Right ventricle myocardium superior (tissue), 1 donor: Measurements from ENCODE around the gene RIOK3. TPM values are rescaled to one million over a fixed set of nuclear protein-coding genes. Genes with fewer than 3 reads are reported as not detected.
A peak's percentile ranks its signal among the peaks of the same experiment; 100 is the strongest.
"Not testable (repeated sequence)": the region's sequence is repeated elsewhere in the genome, so short reads cannot be mapped to it uniquely, and the experiment has no call there.

Experiments
- ATAC-seq: fragments of 200-7000 bp; cut with Tn5 transposase; one replicate; pipeline ENCODE4 v1.9.1; 2020; ENCODE audit warnings: mild to moderate bottlenecking; ENCODE audit not compliant: poor library complexity
- DNase-seq: peaks from one replicate; pipeline ENCODE4 v3.0.0-alpha.2; 2020
- intact Hi-C: fragments of 100-400 bp; cut with DNase I; formaldehyde crosslinking; loops from one replicate; pipeline ENCODE4 v1.11.2; 2022
- total RNA-seq: library from RNA; stranded (reverse); fragmentation: NEBNext Ultra II Directional; extraction: Animal tissue kit (Norgen Biotek cat#: 25700); gene quantifications from one replicate; pipeline ENCODE4 v1.2.1, GENCODE V29; 2021
- donor health status: DM: no; HTN: yes; CAD: no; lungs with severe emphysema.

RIOK3 gene
- total RNA-seq, 1 donor from 2014 or later: 51.5 TPM

DNA sequence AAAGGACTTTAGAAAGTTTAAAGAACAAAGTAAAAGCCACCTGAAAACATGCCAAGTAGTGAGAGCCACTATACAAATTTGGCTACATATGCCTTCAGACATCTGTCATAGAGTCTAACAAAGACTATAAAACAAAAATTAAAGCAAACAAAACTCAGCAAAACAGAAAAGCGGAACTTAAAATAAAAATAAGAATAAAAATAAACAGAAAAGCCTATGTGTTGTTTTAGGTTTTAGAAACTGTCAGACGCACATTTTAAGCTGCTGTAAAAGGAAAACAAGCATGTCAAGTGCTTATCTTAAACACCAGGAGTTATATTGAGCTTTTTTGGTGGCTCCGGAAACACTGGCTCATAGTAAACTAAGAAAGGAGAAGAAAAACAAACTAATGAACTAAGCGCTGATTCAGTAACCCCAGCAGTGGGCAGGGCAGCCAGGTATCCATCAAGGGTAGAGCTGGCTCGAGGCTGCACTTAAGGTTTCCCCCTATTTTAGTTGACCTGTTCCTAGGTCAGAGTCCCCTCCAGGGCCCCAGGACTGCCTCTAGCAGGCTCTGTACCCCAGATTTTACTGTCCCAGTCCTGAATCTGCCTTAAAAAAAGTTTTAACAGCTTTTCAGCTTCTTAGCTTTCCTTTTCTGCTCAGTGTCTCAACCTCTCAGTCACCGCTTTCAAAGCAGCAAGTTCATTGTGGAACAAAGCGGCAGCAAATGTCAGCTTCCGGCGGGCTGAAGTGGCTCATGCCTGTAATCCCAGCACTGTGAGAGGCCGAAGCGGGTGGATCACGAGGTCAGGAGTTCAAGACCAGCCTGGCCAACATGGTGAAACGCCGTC, 34.9 kb downstream of the RIOK3 start:
- DNase-seq: no peak
- no peak for ATAC-seq
- intact Hi-C loops: no loop called here

DNA sequence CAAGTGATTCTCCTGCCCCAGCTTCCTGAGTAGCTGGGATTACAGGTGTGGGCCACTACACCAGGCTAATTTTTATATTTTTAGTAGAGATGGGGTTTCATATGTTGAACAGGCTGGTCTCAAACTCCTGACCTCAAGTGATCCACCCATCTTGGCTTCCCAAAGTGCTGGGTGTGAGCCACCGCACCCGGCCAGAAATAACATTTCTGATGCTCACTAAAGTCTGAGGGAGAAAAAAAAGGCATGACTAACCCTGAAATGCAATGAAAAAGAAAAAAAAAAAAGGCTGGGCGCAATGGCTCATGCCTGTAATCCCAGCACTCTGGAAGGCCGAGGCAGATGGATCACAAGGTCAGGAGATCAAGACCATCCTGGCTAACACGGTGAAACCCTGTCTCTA, 36.5 kb downstream of the RIOK3 start:
- DNase-seq, intact Hi-C loops, ATAC-seq: not testable (repeated sequence)

DNA sequence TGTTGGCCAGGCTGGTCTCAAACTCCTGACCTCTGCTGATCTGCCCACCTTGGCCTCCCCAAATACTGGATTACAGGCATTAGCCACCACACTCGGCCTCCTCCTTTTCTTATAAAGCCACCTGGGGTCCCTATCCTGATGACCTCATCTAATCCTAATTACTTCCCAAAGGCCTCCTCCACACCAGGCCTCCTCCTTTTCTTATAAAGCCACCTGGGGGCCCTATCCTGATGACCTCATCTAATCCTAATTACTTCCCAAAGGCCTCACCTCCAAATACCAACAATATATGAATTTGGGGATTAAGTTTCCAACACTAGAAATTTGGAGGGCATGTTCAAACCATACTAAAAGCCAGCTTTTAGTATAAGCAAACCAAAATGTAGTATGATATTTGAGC, 40.6 kb downstream of the RIOK3 start:
- ATAC-seq (no peak), DNase-seq (no peak)
- intact Hi-C loops: no loop called here

DNA sequence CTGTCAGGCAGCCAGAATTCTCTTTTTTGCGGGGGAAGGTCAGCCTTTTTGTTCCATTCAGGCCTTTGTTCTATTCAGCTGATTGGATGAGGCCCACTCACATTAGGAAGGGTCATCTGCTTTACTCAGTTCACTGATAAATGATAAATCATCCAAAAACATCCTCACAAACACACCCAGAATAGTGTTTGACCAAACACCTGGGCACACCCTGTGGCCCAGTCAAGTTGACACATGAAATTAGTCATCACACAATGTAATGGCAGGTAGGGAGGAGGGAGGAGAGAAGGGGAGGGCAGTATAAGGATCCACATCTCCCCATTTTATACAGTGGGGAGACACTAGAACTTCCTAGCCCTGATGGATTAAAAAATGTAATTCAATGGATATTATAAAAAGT, 41.9 kb downstream of the RIOK3 start:
- no peak for DNase-seq
- no peak for ATAC-seq
- intact Hi-C loops: no loop called here

DNA sequence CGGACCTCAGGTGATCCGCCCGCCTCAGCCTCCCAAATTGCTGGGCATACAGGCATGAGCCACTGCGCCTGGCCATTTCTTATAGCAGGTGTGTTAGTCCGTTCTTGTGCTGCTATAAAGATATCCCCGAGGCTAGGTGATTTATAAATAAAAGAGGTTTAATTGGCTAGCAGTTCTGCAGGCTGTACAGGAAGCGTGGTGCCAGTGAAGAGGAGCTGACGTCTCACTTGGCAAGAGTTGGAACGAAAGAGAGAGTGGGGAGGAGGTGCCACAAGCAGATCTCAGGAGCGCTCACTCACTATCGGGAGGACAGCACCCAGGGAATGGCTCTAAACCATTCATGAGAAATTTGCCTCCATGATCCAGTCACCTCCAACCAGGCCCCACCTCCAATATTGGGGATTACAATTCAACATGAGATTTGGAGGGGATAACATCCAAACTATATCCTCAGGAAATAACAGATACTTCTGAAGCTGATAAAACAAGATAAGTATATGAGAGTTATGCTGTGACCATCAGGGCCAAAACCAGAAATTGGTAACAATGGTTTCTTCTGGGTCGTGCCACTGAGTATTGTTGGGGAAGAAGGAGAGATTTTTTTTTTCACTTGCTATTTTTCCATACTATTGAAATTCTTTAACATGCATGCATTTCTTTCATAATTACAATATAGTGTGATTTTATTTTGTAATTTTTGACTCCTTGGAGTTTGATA, 42.8 kb downstream of the RIOK3 start:
- peak; percentile 44 for DNase-seq

DNA sequence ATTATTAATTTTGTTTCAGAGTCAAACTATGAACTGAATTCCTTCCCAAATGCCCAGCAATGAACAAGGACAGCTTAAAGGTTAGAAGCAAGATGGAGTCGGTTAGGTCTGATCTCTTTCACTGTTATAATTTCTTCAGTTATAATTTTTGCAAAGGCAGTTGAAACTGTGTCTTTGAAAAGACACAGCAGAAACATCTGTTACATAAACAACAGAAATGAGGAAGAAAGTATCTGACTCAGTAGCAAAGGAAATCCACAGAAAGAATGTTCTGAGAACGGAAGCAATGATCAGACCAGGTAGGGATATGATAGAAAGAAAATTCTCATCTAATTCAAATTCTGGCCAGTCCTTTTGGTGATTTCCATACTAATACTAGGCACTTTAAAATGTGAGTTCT, 45.0 kb downstream of the RIOK3 start:
- ATAC-seq (no peak), DNase-seq (no peak)
- intact Hi-C loops: no loop called here

More for the DNA sequence above, 42.8 kb downstream of the RIOK3 start:
- peak; percentile 94 for ATAC-seq
- intact Hi-C loops: no loop called here

DNA sequence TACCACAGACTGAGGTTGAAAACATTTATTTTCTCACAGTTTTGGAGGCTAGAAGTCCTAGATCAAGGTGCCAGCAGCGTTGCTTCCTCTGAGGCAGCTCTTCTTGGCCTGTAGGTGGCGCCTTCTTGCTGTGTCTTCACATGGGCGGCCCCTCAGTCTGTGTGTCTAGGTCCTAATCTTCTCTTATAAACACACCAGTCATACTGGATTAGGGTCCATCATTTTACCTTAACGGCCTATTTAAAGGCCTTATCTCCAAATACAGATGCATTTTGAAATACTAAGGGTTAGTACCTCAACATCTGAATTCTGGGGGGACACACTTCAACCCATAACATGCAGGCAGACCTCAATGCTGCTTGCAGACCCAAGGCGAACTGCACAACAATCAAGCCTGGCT, 45.8 kb downstream of the RIOK3 start:
- peak; percentile 70 for DNase-seq
- intact Hi-C loops: no loop called here

DNA sequence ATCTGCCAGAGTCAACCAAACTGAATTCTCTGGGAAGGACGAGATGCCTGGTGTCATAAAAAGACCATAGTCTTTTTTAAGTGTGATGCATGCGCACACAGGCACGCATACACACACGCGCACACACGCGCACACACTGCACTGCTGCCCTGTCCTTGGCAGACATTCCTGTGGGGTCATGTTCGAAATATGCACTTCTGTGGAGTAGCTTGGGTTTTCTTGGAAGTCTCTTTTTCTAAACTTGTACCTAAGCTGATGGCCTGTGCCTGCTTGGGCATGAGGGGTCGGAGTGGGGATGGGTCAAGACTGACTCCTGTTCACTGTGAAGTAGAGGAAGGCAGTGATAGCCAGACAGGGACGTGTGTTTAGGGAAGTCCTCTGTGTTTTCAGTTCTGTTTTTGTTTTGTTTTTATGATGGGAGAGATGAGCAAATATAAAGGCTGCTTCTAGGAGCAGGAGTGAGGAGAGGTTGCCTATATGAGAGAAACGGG, 46.2 kb downstream of the RIOK3 start:
- intact Hi-C loops: no loop called here
- no peak for ATAC-seq
- no peak for DNase-seq

More for the DNA sequence above, 45.8 kb downstream of the RIOK3 start:
- no peak for ATAC-seq

DNA sequence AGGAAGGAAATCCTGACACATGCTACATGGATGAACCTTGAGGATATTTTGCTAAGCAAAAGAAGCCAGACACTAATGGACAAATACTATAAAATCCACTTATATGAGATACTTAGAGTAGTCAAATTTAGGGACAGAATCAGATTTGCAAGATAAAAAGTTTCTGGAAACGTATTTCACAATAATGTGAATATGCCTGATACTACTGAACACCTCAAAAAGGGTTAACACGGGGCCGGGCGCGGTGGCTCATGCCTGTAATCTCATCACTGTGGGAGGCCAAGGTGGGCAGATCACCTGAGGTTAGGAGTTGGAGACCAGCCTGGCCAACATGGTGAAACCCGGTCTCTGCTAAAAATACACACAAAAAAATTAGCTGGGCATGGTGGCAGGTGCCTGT, 48.5 kb downstream of the RIOK3 start:
- no peak for ATAC-seq
- no peak for DNase-seq
- intact Hi-C loops: no loop called here

DNA sequence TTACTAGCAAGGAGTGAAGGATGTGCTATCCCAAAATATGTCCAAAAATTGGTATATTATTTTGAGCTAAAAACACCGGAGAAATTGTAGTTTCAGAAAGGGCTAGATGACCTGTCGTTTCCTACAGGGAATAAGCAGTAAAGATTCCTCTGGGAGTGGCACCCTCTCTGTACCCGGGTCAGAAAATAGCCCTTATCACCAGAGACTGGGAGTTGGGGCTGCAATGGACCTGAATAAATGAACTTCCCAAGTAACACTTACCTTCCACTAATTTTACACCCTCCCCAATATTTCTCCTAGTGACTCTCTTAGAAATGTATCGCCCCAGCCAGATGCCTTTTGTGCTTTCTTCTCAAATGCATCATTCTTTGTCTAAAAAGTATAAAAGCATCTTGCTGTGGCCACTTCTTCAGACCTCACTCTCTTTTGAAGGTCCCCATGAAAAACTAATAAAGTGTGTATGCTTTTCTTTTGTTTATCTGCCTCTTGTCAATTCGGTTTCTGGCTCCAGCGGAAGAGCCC, 49.5 kb downstream of the RIOK3 start:
- intact Hi-C loops: no loop called here
- ATAC-seq (no peak), DNase-seq (no peak)

DNA sequence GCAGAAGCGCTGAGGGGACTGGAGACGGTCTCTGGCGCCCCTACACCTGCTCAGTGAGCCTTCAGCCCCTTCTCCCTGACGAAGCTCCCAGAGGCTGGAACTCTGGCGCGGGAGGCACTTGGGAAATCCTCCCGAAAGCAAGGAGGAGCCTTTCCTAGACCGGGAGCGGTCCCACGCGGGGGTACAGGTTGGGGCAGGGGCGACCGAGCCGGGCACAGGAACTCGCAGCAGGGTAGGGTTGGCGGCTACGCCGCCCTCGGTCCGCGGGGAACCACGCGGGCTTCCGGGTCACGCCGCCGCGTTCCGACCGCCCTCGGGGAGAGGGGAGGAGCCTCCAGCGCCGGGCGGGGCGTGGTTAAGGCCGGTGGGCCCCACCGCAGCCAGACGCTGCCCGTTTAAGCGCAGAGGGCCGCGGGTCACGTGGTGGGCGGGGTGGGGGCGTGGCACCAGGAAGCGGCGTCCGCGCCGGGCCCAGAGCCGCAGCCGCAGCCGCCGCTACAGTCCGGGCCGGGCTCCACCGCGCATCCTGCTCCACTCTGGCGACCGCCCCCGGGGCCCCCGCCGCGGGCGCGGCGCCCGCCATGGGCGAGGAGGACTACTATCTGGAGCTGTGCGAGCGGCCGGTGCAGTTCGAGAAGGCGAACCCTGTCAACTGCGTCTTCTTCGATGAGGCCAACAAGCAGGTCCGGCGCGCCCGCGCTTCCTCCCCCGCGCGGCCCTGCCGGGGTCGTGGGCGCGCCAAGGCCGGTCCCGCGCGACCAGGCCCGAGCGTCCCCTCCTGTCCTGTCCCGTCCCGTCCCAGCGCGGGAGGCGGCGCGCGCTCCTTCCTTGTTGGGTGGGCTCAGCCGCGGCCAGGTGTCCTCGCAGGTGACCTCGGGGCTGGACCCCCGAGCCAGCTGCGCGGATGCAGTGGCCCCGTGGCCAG, 50.2 kb downstream of the RIOK3 start, which contains the start of gene RMC1:
TSS of gene RMC1 (plus strand) at position 474 of the 925 bp plus-strand sequence. CDS start at position 582, 108 bp downstream.
- intact Hi-C loops: no loop called here
- DNase-seq (peak; percentile 99), ATAC-seq (peak; percentile 99)

DNA sequence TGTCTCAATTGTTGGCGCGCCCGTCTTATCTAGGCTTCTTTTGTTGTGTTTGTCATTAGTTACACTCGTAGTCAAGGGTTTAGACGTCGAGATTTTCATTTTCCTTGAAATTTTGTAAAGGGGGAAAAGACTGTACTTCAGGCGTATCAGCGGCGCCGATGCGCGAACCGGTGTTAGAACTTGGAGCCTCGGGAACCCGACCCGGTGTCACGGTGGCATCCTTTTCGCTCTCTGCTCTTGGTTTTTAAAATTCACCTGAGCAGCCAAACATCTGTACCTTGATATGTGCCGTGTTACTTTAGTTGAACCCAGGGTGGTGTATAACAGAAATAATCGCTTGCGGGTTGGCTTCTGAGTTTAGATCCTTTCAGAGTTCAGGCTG, 50.9 kb downstream of the RIOK3 start:
- no peak for ATAC-seq
- DNase-seq: no peak

DNA sequence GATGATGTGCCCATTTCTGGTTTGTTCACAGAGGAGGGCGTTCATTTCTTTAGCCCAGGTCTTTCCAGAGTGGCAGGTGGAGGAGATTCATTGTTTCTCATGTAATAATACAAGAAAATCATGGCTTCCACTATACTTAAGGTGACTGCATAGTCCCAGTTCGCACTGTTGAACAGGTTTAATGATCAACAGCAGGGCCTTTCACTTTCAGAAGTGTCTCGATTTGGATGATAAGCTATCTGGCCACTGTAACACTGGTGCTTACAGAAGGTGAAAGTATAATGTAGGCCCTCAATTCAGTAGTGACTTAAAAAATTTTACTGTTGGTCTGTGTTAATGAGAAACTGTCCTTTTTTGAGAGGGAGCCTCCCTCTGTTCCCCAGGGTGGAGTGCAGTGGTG, 51.6 kb downstream of the RIOK3 start:
- intact Hi-C loops: no loop called here
- DNase-seq: no peak
- no peak for ATAC-seq

More for the DNA sequence above, 50.9 kb downstream of the RIOK3 start:
- intact Hi-C loops: no loop called here

DNA sequence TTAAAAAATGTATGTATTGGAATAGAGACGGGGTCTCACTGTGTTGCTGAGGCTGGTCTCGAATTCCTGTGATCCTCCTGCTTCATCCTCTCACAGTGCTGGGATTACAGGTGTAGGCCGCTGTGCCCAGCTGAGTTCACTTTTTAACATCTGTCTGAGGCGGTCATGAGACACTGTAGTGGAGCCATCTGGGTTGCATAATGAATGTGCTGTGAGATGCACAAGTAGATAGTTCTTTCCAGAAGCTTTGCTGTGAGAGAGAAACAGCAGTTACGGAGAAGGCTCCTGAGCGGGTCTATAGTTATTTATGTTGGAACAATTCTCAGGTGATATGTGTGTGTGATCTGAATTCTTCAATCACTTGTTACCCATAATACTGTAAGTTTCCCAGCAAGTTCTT, 53.3 kb downstream of the RIOK3 start:
- DNase-seq (no peak), ATAC-seq (no peak)
- intact Hi-C loops: no loop called here

DNA sequence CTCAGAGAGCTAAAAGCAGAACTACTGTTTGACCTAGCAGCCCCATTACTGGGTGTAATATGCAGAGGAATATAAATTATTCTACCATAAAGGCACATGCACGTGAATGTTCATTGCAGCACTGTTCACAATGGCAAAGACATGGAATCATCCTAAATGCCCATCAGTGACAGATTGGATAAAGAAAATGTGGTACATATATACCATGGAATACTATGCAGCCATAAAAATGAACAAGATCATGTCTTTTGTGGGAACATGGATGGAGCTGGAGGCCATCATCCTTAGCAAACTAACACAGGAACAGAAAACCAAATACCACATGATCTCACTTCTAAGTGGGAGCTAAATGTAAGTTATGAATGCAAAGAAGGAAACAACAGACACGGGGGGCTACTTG, 57.8 kb downstream of the RIOK3 start:
- intact Hi-C loops, DNase-seq, ATAC-seq: not testable (repeated sequence)

DNA sequence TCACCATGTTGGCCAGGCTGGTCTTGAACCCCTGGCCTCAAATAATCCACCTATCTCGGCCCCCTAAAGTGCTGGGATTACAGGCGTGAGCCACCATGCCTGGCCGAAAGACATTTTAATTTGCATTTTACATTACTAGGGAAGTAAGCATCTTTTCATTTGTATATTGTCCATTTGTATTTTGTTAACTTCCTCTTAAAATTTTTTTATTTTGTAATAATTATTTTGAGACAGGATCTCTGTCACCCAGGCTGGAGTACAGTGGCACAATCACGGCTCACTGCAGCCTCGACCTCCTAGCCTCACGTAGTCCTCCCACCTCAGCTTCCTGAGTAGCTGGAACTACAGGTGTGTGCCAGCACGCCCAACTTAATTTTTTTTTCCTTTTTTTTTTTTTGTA, 59.1 kb downstream of the RIOK3 start:
- DNase-seq, ATAC-seq, intact Hi-C loops: not testable (repeated sequence)

DNA sequence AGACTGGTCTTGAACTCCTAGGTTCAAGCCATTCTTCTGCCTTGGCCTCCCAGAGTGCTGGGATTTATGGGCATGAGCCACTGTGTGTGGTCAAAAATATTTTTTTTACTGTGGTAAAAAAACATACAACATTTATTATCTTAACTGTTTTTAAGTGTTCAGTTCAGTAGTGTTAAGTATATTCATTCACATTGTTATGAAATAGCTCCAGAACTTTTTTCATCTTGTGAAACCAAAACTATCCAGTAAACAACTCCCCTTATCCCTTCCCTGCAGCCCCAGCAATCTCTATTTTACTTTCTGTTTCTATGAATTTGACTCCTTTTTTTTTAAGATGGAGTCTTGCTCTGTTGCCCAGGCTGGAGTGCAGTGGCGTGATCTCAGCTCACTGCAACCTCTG, 59.6 kb downstream of the RIOK3 start:
- ATAC-seq (no peak), DNase-seq (no peak)
- intact Hi-C loops: no loop called here

DNA sequence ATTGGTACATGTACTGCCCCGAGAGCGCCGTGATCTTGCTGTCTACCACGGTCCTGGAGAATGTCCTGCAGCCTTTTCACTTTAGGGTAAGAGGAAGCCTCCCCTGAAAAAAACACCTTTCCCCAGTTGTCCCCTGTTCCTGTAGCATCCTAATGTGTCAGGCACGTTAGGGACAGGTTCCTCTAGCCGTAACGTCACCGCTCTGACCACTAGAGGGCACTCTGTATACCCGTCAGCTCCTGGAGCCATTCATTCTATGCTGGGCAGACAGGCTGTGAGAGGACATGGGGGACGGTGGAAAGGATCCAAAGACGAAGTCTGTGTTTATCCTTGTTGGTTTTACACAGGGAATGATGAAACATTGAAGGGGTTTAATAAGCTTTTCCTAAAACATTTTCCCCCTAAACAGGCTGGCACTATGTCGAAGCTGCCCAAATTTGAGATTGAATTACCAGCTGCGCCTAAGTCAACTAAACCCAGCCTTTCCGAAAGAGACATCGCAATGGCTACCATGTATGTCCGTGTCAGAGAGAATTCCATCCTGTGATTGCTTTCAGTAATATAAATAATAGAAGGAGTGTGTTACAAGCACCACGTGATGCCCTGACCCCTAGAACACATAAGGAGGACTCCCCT, 62.9 kb downstream of the RIOK3 start:
- ATAC-seq: peak; percentile 96
- intact Hi-C loops: loop anchor here (5.0 kb wide), 1 partner anchor 71 kb away; the partner anchor contains the start of gene NPC1

More for the DNA sequence above, 62.9 kb downstream of the RIOK3 start:
- DNase-seq: peak; percentile 68
